PFSK-1 (cell line): ENCODE measurements around the gene NCOA1.

Experiments used
- POLR2AphosphoS5 ChIP-seq: IDR thresholded peaks from 2 replicates; pipeline ENCODE4 v1.6.1; 2012; ENCODE audit warnings: low read depth, mild to moderate bottlenecking, control low read depth, low read length, moderate library complexity
- REST ChIP-seq, 2 experiments: IDR thresholded peaks; 2 replicates each; pipeline versions ENCODE4 v1.6.1 to v1.8.0; 2011 to 2012; ENCODE audit warnings: low read depth in 2 of 2, low read length in 2 of 2, control low read depth in 1 of 2, inconsistent platforms in 1 of 2, mild to moderate bottlenecking in 1 of 2, moderate library complexity in 1 of 2; ENCODE audit not compliant: insufficient read depth in 1 of 2
- TAF1 ChIP-seq: IDR thresholded peaks from 2 replicates; pipeline ENCODE4 v1.6.1; 2012; ENCODE audit warnings: low read length, control low read depth, borderline replicate concordance; ENCODE audit not compliant: insufficient read depth

GRCh38 chr2:24509840-24510239, 18.8 kb downstream of the NCOA1 start:
- no peak for TF ChIP-seq POLR2AphosphoS5
- TF ChIP-seq TAF1: no peak
- TF ChIP-seq REST (IDR thresholded peaks at IDR 0.05; ENCODE audit: insufficient read depth in 1 of 2, low read depth in 2 of 2, low read length in 2 of 2): no peak
